Esophagus squamous epithelium (tissue), 5 donors: Measurements from ENCODE around the gene TM7SF2. TPM values are rescaled to one million over a fixed set of nuclear protein-coding genes. Genes with fewer than 3 reads are reported as not detected.
A peak's percentile ranks its signal among the peaks of the same experiment; 100 is the strongest.

Source experiments
- DNase-seq: peaks from one replicate; lab custom pipeline; 2025; lab: John Stamatoyannopoulos, UW
- H3K27ac ChIP-seq, 4 donors: fragments of 200-600 bp; sonication (generic); one replicate each; pipeline ENCODE4 v1.5.1; 2016 to 2019; ENCODE audit warnings: mild to moderate bottlenecking in 1 of 4
- H3K27me3 ChIP-seq, 4 donors: fragments of 200-600 bp; sonication (generic); 1 replicate in 3 of 4; 2 replicates in 1 of 4; pipeline versions ENCODE4 v1.5.1 to v1.6.0; 2017 to 2021; ENCODE audit warnings: antibody characterized with exemption in 1 of 4
- H3K36me3 ChIP-seq, 3 donors: fragments of 200-600 bp; sonication (generic); one replicate each; pipeline ENCODE4 v1.5.1; 2016 to 2019
- H3K4me1 ChIP-seq, 3 donors: fragments of 200-600 bp; sonication (generic); one replicate each; pipeline ENCODE4 v1.5.1; 2017 to 2019
- H3K4me3 ChIP-seq, 4 donors: fragments of 200-600 bp; sonication (generic); 1 replicate in 3 of 4; 2 replicates in 1 of 4; pipeline ENCODE4 v1.5.1; 2016 to 2019; ENCODE audit warnings: mild to moderate bottlenecking in 2 of 4, moderate library complexity in 1 of 4
- H3K9me3 ChIP-seq, 3 donors: fragments of 200-600 bp; sonication (generic); one replicate each; pipeline ENCODE4 v1.5.1; 2016 to 2019
- CTCF ChIP-seq, 6 experiments: fragments of 450-650 bp in 4 of 6; fragments of 200-600 bp in 2 of 6; sonication (generic) in 2 of 6; IDR thresholded peaks; one replicate each; pipeline ENCODE4 v1.5.1; 2016 to 2019; ENCODE audit warnings: antibody characterized with exemption in 6 of 6, mild to moderate bottlenecking in 4 of 6, moderate library complexity in 4 of 6
- POLR2A ChIP-seq, 4 donors: fragments of 450-650 bp; IDR thresholded peaks; one replicate each; pipeline ENCODE4 v1.6.1; 2017; ENCODE audit warnings: antibody characterized with exemption in 4 of 4, mild to moderate bottlenecking in 4 of 4, moderate library complexity in 3 of 4
- whole genome bisulfite sequencing, 2 donors: methylation state at CpG; one replicate each; pipeline ENCODE4 v1.1.5; 2018; 5-methylcytosine and 5-hydroxymethylcytosine counted together
- intact Hi-C: fragments of 100-400 bp; cut with DNase I; formaldehyde crosslinking; loops from one replicate; pipeline ENCODE4 v1.15.0; 2022
- total RNA-seq, 4 donors: library from RNA; depleted of rRNA; stranded (reverse); fragments of >200 nt; gene quantifications; one replicate each; pipeline ENCODE4 v1.1.0, GENCODE V29; 2016
- donor health status: DM: yes; HTN: yes; CAD: no.

The TM7SF2 gene
- total RNA-seq, 4 donors from 2014 or later: 36.4 to 96.5 (median 74.7) TPM

- H3K4me3 ChIP-seq: no peak overlapping the region
- H3K9me3 ChIP-seq: no peaks in the 10 kb centered on the region
- peak overlapping the region in 2 of 4 donors; percentile 98 for H3K27ac ChIP-seq
- TF ChIP-seq POLR2A (IDR thresholded peaks at IDR 0.05): no peak
- TF ChIP-seq CTCF (IDR thresholded peaks at IDR 0.05): no peak
- intact Hi-C loops: no loop called here
- H3K27me3 ChIP-seq: no peaks in the 10 kb centered on the region
- peaks cover 24 to 78% (median 30%) of the 10 kb centered on the region in 3 donors for H3K4me1 ChIP-seq
- DNase-seq: no peak
- H3K36me3 ChIP-seq: peaks cover 5 to 58% (median 17%) of the 10 kb centered on the region in 3 donors
These were observed 8.0 kb downstream of the TM7SF2 start for GRCh38 chr11:65119670-65119995.

- intact Hi-C loops: loop anchor here (10.0 kb wide), 1 partner anchor 54 kb away; the partner anchor contains the start of gene SPDYC
- Histone ChIP-seq H3K27ac (peak overlapping the region; percentile 96 to 98 (median 97)), H3K9me3 (no peaks in the 10 kb centered on the region), H3K4me1 (peaks cover 21 to 75% (median 30%) of the 10 kb centered on the region in 3 donors), H3K4me3 (peak overlapping the region; percentile 68 to 90 (median 84)), H3K36me3 (peaks cover 9 to 59% (median 29%) of the 10 kb centered on the region in 3 donors), H3K27me3 (no peaks in the 10 kb centered on the region)
- WGBS, 2 donors: 69 to 77% methylated on average over 3 of the region's 3 CpGs
- no peak for DNase-seq
- no peak for TF ChIP-seq CTCF (IDR thresholded peaks at IDR 0.05)
- no peak for TF ChIP-seq POLR2A (IDR thresholded peaks at IDR 0.05)
These were observed 9.2 kb downstream of the TM7SF2 start for GRCh38 chr11:65120831-65121230.

- Histone ChIP-seq H3K4me3 (peak overlapping the region; percentile 68 to 90 (median 84)), H3K27ac (peak overlapping the region; percentile 96 to 98 (median 97)), H3K36me3 (peaks cover 15 to 63% (median 36%) of the 10 kb centered on the region in 3 donors), H3K27me3 (no peaks in the 10 kb centered on the region), H3K9me3 (no peaks in the 10 kb centered on the region), H3K4me1 (peaks cover 15 to 69% (median 24%) of the 10 kb centered on the region in 3 donors)
- 1 to 4% methylated on average over 18 to 19 of the region's 22 CpGs for WGBS, 2 donors
- intact Hi-C loops: loop anchor here (10.0 kb wide), 1 partner anchor 53 kb away; the partner anchor contains the start of gene SPDYC
- no peak for DNase-seq
- no peak for TF ChIP-seq CTCF (IDR thresholded peaks at IDR 0.05)
These were observed 9.8 kb downstream of the TM7SF2 start for GRCh38 chr11:65121447-65121864.

- intact Hi-C loops: loop anchor here (10.0 kb wide), 1 partner anchor 53 kb away; the partner anchor contains the start of gene SPDYC
- Histone ChIP-seq H3K36me3 (peaks cover 19 to 70% (median 40%) of the 10 kb centered on the region in 3 donors), H3K4me1 (peaks cover 10 to 62% (median 18%) of the 10 kb centered on the region in 3 donors), H3K9me3 (no peaks in the 10 kb centered on the region), H3K27me3 (no peaks in the 10 kb centered on the region), H3K4me3 (peak within 1 kb of the TSS; percentile 68 to 90 (median 84)), H3K27ac (peak within 1 kb of the TSS; percentile 96 to 98 (median 97))
- WGBS, 2 donors: 0 to 1% methylated on average over 7 to 32 of the region's 64 CpGs
- TF ChIP-seq POLR2A (IDR thresholded peaks at IDR 0.05): peak in 3 of 4 donors; percentile 88 to 94 (median 89)
- TF ChIP-seq CTCF (IDR thresholded peaks at IDR 0.05): peak in 2 of 6 experiments; percentile 9 to 54
- peak; percentile 95 for DNase-seq
These were observed 10.4 kb downstream of the TM7SF2 start, which contains the start of the genes FAU and MRPL49 for GRCh38 chr11:65121865-65122696. Gene FAU, minus strand, starts transcription at chr11:65122134. Its CDS starts 321 bp downstream, at chr11:65121813. Gene MRPL49, plus strand, starts transcription at chr11:65122321. Its CDS starts 26 bp downstream, at chr11:65122347.
